Suprapubic skin (tissue), 3 donors: Measurements from ENCODE around the gene DPYSL4.

Experiments
- CTCF ChIP-seq, 2 donors: fragments of 200-600 bp in 1 of 2; fragments of 450-650 bp in 1 of 2; sonication (generic) in 1 of 2; IDR thresholded peaks; one replicate each; pipeline ENCODE4 v1.5.1; 2016 to 2019; ENCODE audit warnings: antibody characterized with exemption in 2 of 2, mild to moderate bottlenecking in 1 of 2, moderate library complexity in 1 of 2
- EP300 ChIP-seq: sonication (generic); formaldehyde crosslinking; IDR thresholded peaks from one replicate; pipeline ENCODE4 v1.6.1; 2017; ENCODE audit warnings: antibody characterized with exemption

- no peak for TF ChIP-seq CTCF (IDR thresholded peaks at IDR 0.05)
- TF ChIP-seq EP300, result no peak
These were observed 45.7 kb upstream of the DPYSL4 start for GRCh38 chr10:132141076-132141475.
